GM23338 (cell line): ENCODE data around the gene GRM8. TPM values are rescaled to one million over a fixed set of nuclear protein-coding genes. Genes with fewer than 3 reads are reported as not detected.

Experiments
- ATAC-seq: fragments of 200-7000 bp; cut with Tn5 transposase; 3 replicates; pipeline ENCODE4 v1.9.1; 2020
- DNase-seq: peaks from one replicate; pipeline ENCODE4 v3.0.0-alpha.2; 2015; ENCODE audit warnings: low spot score
- H2AFZ ChIP-seq: fragments of 200-600 bp; sonication (generic); 2 replicates; pipeline ENCODE4 v1.8.0; 2016; ENCODE audit warnings: antibody characterized with exemption, mild to moderate bottlenecking, moderate library complexity
- H3F3A ChIP-seq: fragments of 200-600 bp; sonication (generic); replicated peaks from 2 replicates; pipeline ENCODE4 v1.8.0; 2017; ENCODE audit warnings: antibody characterized with exemption, mixed run types, low read depth
- H3K27ac ChIP-seq: fragments of 200-600 bp; sonication (generic); 2 replicates; pipeline ENCODE4 v1.6.1; 2016; ENCODE audit warnings: low read depth
- H3K27me3 ChIP-seq: fragments of 200-600 bp; sonication (generic); 2 replicates; pipeline ENCODE4 v1.8.0; 2016; ENCODE audit warnings: mild to moderate bottlenecking, mixed run types, moderate library complexity; ENCODE audit not compliant: insufficient read depth
- H3K36me3 ChIP-seq: fragments of 200-600 bp; sonication (generic); 2 replicates; pipeline ENCODE4 v1.8.0; 2016; ENCODE audit warnings: mild to moderate bottlenecking; ENCODE audit not compliant: insufficient read depth
- H3K4me1 ChIP-seq: fragments of 200-600 bp; sonication (generic); 2 replicates; pipeline ENCODE4 v1.8.0; 2016; ENCODE audit warnings: mild to moderate bottlenecking, moderate library complexity; ENCODE audit not compliant: insufficient read depth
- H3K4me2 ChIP-seq: fragments of 200-600 bp; sonication (generic); 2 replicates; pipeline ENCODE4 v1.7.1; 2017; ENCODE audit warnings: mixed run types
- H3K4me3 ChIP-seq: fragments of 200-600 bp; sonication (generic); 2 replicates; pipeline ENCODE4 v1.6.1; 2016; ENCODE audit warnings: mixed run types
- H3K79me2 ChIP-seq: fragments of 200-600 bp; sonication (generic); replicated peaks from 2 replicates; pipeline ENCODE4 v1.8.0; 2017; ENCODE audit warnings: mild to moderate bottlenecking; ENCODE audit not compliant: insufficient read depth
- H3K9me2 ChIP-seq: fragments of 200-600 bp; sonication (generic); 2 replicates; pipeline ENCODE4 v1.8.0; 2017; ENCODE audit not compliant: insufficient read depth
- H4K20me1 ChIP-seq: fragments of 200-600 bp; sonication (generic); replicated peaks from 2 replicates; pipeline ENCODE4 v1.8.0; 2017; ENCODE audit warnings: mild to moderate bottlenecking; ENCODE audit not compliant: insufficient read depth
- H3K27ac Mint-ChIP-seq: 2 replicates; pipeline ENCODE4 v1.8.0; 2020; ENCODE audit warnings: inconsistent platforms, mild to moderate bottlenecking, moderate library complexity, mixed read lengths
- H3K27me3 Mint-ChIP-seq: 3 replicates; pipeline ENCODE4 v1.8.0; 2022; ENCODE audit warnings: low read depth, mild to moderate bottlenecking, moderate library complexity, mixed read lengths, inconsistent platforms; ENCODE audit not compliant: insufficient read depth, poor library complexity
- H3K36me3 Mint-ChIP-seq: 3 replicates; pipeline ENCODE4 v1.8.0; 2021; ENCODE audit warnings: low read depth, mild to moderate bottlenecking, inconsistent platforms, moderate library complexity, mixed read lengths
- H3K4me1 Mint-ChIP-seq: 3 replicates; pipeline ENCODE4 v1.8.0; 2020; ENCODE audit warnings: mild to moderate bottlenecking, inconsistent platforms, mixed read lengths
- H3K4me3 Mint-ChIP-seq: 3 replicates; pipeline ENCODE4 v1.8.0; 2021; ENCODE audit warnings: moderate library complexity, mild to moderate bottlenecking, inconsistent platforms, mixed read lengths
- H3K9me3 Mint-ChIP-seq: 3 replicates; pipeline ENCODE4 v1.8.0; 2020; ENCODE audit warnings: moderate library complexity, mild to moderate bottlenecking, inconsistent platforms, mixed read lengths
- CREB1 ChIP-seq: fragments of 250-450 bp; sonication (Bioruptor Pico); IDR thresholded peaks from 2 replicates; pipeline ENCODE4 v1.5.0; 2020; ENCODE audit warnings: low read depth, mild to moderate bottlenecking, moderate library complexity
- ETS1 ChIP-seq: IDR thresholded peaks from 2 replicates; pipeline ENCODE4 v1.6.1; 2016; ENCODE audit warnings: antibody characterized with exemption
- EZH2 ChIP-seq: fragments of 200-600 bp; sonication (generic); IDR thresholded peaks from one replicate; pipeline ENCODE4 v1.8.0; 2017; ENCODE audit warnings: antibody characterized with exemption, mild to moderate bottlenecking, low read depth; ENCODE audit not compliant: unreplicated experiment
- EZH2phosphoT487 ChIP-seq: fragments of 200-600 bp; sonication (generic); IDR thresholded peaks from one replicate; pipeline ENCODE4 v1.8.1; 2018; ENCODE audit warnings: antibody characterized with exemption; ENCODE audit not compliant: unreplicated experiment
- NANOG ChIP-seq: IDR thresholded peaks from 2 replicates; pipeline ENCODE4 v1.6.1; 2016; ENCODE audit warnings: antibody characterized with exemption, borderline replicate concordance
- POLR2AphosphoS5 ChIP-seq: IDR thresholded peaks from 2 replicates; pipeline ENCODE4 v1.6.1; 2016; ENCODE audit warnings: antibody characterized with exemption, low read depth
- STAT1 ChIP-seq: IDR thresholded peaks from one replicate; pipeline ENCODE4 v1.6.1; 2016; ENCODE audit warnings: antibody characterized with exemption; ENCODE audit not compliant: unreplicated experiment
- ZNF114 ChIP-seq: fragments of 250-450 bp; sonication (Bioruptor Pico); IDR thresholded peaks from 2 replicates; pipeline ENCODE4 v1.5.0; 2020; ENCODE audit warnings: mild to moderate bottlenecking, moderate library complexity
- ZNF331 ChIP-seq: fragments of 250-450 bp; sonication (Bioruptor Pico); IDR thresholded peaks from 2 replicates; pipeline ENCODE4 v1.5.0; 2020; ENCODE audit warnings: low read depth, mild to moderate bottlenecking, moderate library complexity
- ZNF462 ChIP-seq: fragments of 250-450 bp; sonication (Bioruptor Pico); IDR thresholded peaks from 2 replicates; pipeline ENCODE4 v1.5.0; 2020; ENCODE audit warnings: mild to moderate bottlenecking, moderate library complexity
- polyA plus RNA-seq: library from polyadenylated mRNA; unstranded; fragments of >200 nt; fragmentation: Nextera tagmentation; extraction: Ambion mirVana; gene quantifications from 2 replicates; pipeline ENCODE4 v1.2.1, GENCODE V29; 2016
- total RNA-seq: library from RNA; depleted of rRNA; stranded (reverse); fragments of >200 nt; shearing (Covaris generic); gene quantifications from 2 replicates; pipeline ENCODE4 v1.2.3, GENCODE V29; 2014

Gene GRM8
- total and polyA plus RNA-seq, 2 experiments from 2014 or later, result 1.9 to 6.6 TPM

GRCh38 chr7:127177156-127177555, 75.6 kb downstream of the GRM8 start:
- Histone ChIP-seq H3F3A (no peaks in the 10 kb centered on the region), H3K4me2 (no peak overlapping the region), H3K36me3 (no peaks in the 10 kb centered on the region), H3K4me1 (no peaks in the 10 kb centered on the region), H2AFZ (no peak overlapping the region), H3K4me3 (no peak overlapping the region), H3K79me2 (no peaks in the 10 kb centered on the region), H3K27me3 (no peaks in the 10 kb centered on the region), H3K27ac (no peak overlapping the region), H4K20me1 (no peaks in the 10 kb centered on the region), H3K9me2 (no peaks in the 10 kb centered on the region)
- H3K4me1 Mint-ChIP-seq, result peaks cover 7% of the 10 kb centered on the region; the same call in 1 of the 3 replicates
- H3K27me3 Mint-ChIP-seq, result no peaks in the 10 kb centered on the region
- H3K4me3 Mint-ChIP-seq, result no peak overlapping the region
- TF ChIP-seq CREB1 (no peak), EZH2 (no peak), ETS1 (no peak), POLR2AphosphoS5 (no peak), EZH2phosphoT487 (no peak), ZNF114 (no peak), ZNF462 (CRISPR knock-in tag) (no peak), NANOG (no peak), STAT1 (no peak), ZNF331 (CRISPR knock-in tag) (no peak)
- H3K27ac Mint-ChIP-seq, result no peak overlapping the region
- H3K9me3 Mint-ChIP-seq, result peaks cover 14% of the 10 kb centered on the region
- DNase-seq (no peak), ATAC-seq (no peak)
- H3K36me3 Mint-ChIP-seq, result no peaks in the 10 kb centered on the region; the same call in 2 of the 3 replicates
